ENCODE data around the gene DHX16.

The DHX16 gene

DNA sequence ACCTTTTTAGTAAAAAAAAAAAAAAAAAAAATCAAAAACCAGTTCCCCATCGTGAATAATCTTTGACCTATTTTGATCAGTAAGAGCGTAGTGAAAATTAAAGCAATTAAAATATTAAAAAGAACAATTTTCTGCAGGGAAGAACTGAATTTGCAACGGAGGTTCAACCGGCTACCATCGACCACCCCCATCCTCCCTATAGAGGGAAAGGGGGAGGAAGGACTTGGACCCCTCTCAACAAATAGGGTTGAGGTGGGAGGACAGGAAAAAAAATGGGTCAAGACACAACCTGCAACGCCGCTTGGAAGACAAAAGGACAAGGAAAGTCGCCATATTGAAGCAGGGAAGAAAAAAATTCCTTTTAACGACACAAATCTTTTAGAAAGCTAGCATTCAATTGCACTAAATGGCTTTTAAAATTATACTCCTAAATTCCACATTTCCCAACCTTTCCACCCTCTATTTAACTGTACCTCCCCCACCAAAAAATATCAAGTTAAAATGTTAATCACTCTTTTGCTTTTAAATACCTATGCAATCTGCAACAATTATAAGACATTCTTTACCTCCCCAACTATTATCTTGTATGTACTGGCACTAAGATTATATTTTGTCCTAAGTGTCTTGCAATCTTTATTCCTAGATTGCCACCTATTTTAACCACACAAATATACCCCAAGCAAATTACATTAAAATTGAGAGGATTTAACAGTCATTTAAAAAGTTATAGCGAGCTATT is 57.4 kb downstream of the DHX16 start:
- peak overlapping the region; percentile 99 for H3K4me3 ChIP-seq (ENCODE audit: control insufficient read depth, low read depth, low read length)
- DNase-seq (ENCODE audit: low read depth): peak; percentile 89
- TF ChIP-seq, protein P1, sequence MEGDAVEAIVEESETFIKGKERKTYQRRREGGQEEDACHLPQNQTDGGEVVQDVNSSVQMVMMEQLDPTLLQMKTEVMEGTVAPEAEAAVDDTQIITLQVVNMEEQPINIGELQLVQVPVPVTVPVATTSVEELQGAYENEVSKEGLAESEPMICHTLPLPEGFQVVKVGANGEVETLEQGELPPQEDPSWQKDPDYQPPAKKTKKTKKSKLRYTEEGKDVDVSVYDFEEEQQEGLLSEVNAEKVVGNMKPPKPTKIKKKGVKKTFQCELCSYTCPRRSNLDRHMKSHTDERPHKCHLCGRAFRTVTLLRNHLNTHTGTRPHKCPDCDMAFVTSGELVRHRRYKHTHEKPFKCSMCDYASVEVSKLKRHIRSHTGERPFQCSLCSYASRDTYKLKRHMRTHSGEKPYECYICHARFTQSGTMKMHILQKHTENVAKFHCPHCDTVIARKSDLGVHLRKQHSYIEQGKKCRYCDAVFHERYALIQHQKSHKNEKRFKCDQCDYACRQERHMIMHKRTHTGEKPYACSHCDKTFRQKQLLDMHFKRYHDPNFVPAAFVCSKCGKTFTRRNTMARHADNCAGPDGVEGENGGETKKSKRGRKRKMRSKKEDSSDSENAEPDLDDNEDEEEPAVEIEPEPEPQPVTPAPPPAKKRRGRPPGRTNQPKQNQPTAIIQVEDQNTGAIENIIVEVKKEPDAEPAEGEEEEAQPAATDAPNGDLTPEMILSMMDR (conservative IDR thresholded peaks at IDR 0.05; ENCODE audit: control insufficient read depth, insufficient read depth, low read depth, low read length): no peak

DNA sequence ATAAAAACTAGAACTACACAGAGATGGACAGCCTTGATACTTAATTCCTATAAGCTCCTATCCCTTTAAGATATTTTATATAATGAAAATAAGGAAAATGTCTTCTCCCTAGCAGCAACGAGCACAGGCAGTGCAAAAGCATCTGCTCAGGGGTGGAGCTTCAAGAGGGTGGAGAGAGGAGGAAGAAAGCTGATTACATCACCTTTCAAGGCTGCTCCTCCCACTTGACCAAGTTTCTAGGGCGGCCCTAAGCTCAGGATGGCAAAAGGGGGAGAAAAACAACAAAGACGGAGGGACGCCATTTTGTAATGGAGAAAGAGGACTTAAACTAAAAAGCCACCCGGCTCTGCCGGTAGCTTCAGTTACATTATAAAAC is 58.0 kb downstream of the DHX16 start:
- H3K4me3 ChIP-seq (ENCODE audit: control insufficient read depth, low read depth, low read length): peak overlapping the region; percentile 99
- DNase-seq (ENCODE audit: low read depth): peak; percentile 98
- TF ChIP-seq, protein P1 (conservative IDR thresholded peaks at IDR 0.05; ENCODE audit: control insufficient read depth, insufficient read depth, low read depth, low read length): no peak

DNA sequence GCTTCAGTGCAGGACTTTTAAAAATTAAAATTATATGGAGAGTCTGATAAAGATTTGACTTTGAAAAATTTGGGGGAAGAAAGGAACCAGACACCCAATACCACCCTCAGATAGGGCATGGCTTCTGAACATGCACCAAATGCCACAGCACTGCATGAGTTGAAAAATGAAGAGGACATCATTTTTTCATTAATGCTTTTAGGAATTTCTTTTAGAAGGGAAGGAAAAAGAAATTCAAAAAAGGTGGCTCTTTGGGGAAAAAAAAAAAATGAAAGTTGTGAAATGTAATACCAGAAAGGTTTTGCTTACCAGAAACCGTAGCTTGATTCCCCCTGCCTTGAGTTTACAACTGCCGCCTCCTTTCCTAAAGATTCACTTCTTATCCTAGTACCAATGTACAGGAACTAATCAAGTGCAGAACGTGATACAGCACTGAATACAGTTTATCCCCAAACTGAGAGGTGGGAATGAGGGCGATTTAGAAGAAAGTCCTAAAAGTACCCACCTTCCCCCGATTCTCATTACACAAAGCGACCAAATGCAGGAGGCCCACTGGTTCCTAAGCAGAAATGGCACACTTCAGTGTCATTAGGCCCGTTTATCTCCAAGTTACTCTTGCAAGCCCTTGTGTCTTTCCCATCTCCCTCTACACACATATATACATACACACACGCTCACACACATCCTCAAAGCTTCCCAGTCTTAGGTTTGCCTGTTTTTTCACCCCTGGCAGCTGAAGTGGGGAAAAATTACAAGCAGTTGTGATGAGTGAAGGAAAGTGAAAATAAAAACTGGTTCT is 58.6 kb downstream of the DHX16 start:
- TF ChIP-seq, protein P1 (conservative IDR thresholded peaks at IDR 0.05; ENCODE audit: control insufficient read depth, insufficient read depth, low read depth, low read length): no peak
- H3K4me3 ChIP-seq (ENCODE audit: control insufficient read depth, low read depth, low read length): peak overlapping the region; percentile 55
- no peak for DNase-seq (ENCODE audit: low read depth)

DNA sequence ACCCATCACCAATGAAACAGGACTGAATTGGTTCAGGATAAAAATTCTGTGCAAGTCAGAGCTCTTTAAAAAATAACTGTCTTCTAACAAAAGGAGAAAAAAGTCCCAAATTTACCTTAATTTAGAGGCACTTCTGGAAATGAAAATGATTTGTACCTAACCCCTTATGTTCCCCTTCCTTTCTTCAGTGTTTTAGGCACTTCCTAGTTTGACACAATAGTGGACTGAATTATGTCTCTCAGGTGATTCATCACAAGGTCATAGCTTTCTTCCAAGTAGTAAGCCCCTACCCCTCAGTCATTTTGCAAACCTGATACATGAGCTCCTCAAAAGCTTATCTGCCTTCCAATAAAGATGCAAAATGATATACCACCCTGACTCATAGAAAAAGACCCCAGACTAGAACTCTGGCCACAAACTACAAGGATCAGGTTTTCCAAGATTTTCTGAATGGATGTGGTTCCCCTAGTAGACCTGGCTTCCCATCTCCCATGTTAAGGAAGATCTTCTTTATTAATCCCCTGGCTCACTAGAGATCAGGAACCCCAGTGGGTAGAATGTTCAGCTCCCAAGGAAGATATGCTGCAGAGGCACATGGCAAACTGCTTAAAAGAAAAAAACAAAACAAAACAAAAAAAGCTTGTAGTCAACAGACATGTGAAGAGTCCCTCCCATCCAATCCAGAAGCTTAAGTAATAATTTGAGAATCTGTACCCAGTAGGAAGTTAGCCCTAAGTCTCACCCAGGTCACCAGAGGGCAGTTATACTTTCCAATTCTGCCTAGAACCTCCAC is 59.4 kb downstream of the DHX16 start:
- no peak overlapping the region for H3K4me3 ChIP-seq (ENCODE audit: control insufficient read depth, low read depth, low read length)
- peak; percentile 60 for DNase-seq (ENCODE audit: low read depth)
- TF ChIP-seq, protein P1 (conservative IDR thresholded peaks at IDR 0.05; ENCODE audit: control insufficient read depth, insufficient read depth, low read depth, low read length): no peak

DNA sequence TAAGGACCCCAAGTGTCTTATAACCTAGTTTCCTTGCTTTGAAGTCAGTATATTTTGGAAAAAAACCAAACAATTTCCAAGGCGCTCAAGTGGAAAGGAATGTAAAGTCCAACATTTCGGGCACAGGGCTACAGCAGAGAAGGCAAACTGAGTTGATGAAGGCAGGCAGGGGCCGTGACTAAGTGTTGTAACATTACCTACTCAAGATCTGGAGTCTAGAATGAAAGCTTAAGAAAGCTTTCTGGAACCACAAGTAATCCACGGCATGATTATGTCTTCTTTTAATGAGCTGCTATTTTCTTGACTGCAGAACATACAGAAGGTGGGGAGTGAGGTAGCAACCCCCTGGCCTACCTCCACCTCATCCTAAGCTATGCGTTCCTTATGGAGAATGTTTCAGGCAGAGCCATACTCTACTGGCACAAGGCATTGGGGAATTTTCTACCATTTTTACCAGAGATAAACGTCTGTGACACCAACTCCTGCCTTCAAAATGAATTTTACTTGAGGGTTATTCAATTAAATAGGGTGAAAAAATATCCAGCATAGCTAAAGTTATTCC is 60.0 kb downstream of the DHX16 start:
- TF ChIP-seq, protein P1 (conservative IDR thresholded peaks at IDR 0.05; ENCODE audit: control insufficient read depth, insufficient read depth, low read depth, low read length): no peak
- peak; percentile 65 for DNase-seq (ENCODE audit: low read depth)
- H3K4me3 ChIP-seq (ENCODE audit: control insufficient read depth, low read depth, low read length): no peak overlapping the region

DNA sequence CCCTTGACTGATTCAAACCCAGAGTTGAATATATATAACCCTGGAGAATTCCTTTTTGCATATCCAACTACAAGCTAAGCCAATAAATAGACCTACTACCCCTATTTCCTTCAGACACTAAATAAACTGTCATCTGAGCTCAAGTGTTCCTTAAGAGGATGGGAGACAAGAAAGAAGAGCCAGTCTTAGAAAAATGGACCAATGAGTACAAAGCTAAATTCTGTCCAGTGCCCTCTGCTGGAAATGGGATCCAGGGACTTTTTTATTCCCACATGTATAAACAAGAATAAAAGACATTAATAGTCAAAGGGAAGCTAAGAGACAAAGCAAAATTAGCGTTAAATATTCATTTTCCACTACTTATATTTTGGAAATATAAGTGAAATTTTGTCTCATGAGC is 60.6 kb downstream of the DHX16 start:
- peak; percentile 61 for DNase-seq (ENCODE audit: low read depth)
- TF ChIP-seq, protein P1 (conservative IDR thresholded peaks at IDR 0.05; ENCODE audit: control insufficient read depth, insufficient read depth, low read depth, low read length): peak; percentile 54
- H3K4me3 ChIP-seq (ENCODE audit: control insufficient read depth, low read depth, low read length): no peak overlapping the region

Measured in fibroblast of mammary gland (primary cell).